Fibroblast of the conjunctiva (primary cell): ENCODE results near the gene S1PR3.

ENCODE experiments used
- DNase-seq: peaks from one replicate; pipeline ENCODE4 v3.0.0-alpha.2; 2010; ENCODE audit warnings: low read depth

The S1PR3 gene

GRCh38 chr9:88993327-88993726, 2.1 kb downstream of the S1PR3 start:
- DNase-seq: no peak

DNA sequence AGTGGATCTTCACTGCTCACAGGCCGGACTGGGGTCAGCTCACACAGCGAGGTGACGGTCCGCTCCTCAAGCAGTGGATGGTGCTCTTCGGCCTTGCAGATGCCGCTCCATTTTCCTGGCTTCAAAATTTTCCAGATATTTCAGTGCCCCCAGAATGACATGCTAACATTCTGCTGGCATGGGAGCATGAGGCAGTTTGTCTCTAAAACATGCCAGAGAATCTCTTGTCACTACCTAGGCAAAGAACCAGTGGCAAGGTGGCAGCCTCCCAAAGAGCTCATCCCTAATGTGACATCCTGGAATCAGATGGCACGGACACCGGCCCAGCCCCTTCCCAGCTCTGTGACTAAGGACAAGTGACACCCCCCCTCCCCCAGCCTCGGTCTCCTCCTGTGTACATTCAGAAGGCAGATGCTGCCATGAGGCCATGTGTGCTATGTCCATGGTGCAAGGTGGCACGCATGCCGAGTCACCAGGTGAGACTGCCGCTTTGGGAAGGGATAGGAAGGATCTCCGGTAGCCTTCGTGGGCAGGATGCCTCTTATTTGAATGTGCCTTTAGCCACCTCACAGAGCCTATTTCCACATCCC, 2.7 kb downstream of the S1PR3 start:
- no peak for DNase-seq

- no peak for DNase-seq
These were observed 3.4 kb downstream of the S1PR3 start for GRCh38 chr9:88994469-88995199.

DNA sequence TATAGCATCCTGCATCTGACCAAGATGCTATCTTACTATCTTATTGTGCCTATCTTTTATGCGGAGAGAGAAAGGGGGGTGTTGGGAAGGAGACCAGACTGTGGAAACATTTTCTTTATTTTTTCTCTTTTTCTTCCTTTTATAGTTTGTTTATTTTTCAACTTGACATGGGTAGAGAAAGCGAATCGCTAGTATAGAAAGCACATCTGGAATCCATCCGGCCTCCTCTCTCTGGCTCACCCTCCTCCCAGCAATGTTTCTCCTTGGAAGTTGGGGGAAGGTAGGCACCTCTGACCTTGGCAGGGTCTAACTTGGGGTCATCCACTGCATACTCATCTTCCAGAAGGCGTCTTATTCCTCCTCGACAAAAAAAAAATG, 3.9 kb downstream of the S1PR3 start:
- DNase-seq: no peak

- DNase-seq: no peak
These were observed 4.4 kb downstream of the S1PR3 start for GRCh38 chr9:88995627-88996026.

DNA sequence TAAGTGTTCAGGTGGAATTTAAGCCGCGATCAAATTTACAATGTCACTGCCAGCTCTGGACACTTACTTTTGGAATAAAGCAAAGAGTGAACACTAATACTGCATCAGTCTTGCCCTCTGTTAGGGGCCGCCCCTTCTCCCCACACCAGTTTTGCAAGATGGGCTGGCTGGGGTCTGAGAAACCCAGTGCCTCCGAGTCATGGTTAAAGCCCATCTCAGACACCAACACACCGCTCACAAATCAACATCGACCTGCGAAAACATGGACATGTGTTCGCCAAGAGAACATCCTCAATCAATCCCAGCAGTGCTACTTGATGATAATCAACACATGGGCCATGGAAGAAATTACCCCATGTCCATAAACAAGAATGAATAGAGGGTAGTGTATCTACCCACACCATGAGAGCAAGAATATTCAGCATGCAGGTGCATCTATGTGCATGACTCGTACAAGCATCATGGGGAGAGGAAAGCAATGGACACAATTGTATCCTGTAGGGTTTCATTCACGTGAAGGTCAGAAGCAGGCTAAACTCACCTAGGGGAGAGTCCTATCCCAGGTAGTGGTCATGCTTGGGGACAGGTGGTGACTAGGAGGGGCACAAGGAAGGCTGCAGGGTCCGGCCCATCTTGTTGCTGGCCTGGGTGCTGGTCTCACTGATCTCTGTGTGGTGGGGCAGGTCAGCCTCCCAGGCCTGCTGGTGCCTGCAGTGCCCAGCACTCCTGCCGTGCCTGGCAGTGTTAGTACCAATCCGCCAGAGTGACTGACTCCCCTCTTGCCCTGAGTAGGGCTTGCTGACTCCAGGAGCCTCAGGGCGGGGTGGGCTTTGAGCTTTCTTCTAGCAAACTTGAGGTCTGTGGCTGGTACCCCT, 5.0 kb downstream of the S1PR3 start:
- no peak for DNase-seq

GRCh38 chr9:88996921-88997235, 5.6 kb downstream of the S1PR3 start:
- no peak for DNase-seq

- DNase-seq: no peak
These were observed 6.4 kb downstream of the S1PR3 start for GRCh38 chr9:88997646-88998045.

GRCh38 chr9:88998503-88998902, 7.2 kb downstream of the S1PR3 start:
- no peak for DNase-seq

- no peak for DNase-seq
These were observed 7.6 kb downstream of the S1PR3 start for GRCh38 chr9:88998911-88999310.

GRCh38 chr9:89000371-89000781, 9.1 kb downstream of the S1PR3 start:
- no peak for DNase-seq

- peak; percentile 70 for DNase-seq
These were observed 10.0 kb downstream of the S1PR3 start for GRCh38 chr9:89000973-89001916.

GRCh38 chr9:89001917-89002540, 10.8 kb downstream of the S1PR3 start:
- no peak for DNase-seq

DNA sequence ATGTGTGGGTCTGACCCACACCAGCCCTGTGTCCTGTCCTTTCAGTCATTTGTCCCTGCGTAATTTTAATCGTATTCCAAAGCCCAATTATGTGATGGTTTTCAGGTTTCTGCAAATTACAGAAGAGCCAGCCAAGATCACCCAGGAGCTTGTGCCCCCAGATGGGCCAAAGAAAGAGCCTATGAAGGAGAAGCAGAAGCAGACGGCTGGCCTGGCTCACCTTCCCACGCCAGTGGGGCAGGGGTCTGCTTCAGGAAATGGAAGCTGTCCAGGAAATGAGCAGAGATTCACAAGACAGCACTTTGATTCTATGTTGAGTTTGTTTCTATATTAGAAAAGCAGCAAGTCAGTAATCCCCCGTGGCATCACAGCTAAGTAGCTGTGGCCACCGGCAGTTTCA, 11.7 kb downstream of the S1PR3 start:
- no peak for DNase-seq

- DNase-seq: no peak
These were observed 14.1 kb downstream of the S1PR3 start for GRCh38 chr9:89005323-89005722.

GRCh38 chr9:89006267-89006666, 15.0 kb downstream of the S1PR3 start:
- DNase-seq: no peak

- no peak for DNase-seq
These were observed 16.0 kb downstream of the S1PR3 start for GRCh38 chr9:89006996-89007967.

- DNase-seq: no peak
These were observed 16.9 kb downstream of the S1PR3 start for GRCh38 chr9:89008055-89008743.

GRCh38 chr9:89008744-89009545, 17.7 kb downstream of the S1PR3 start:
- no peak for DNase-seq
